GM12878 (cell line): Measurements from ENCODE around the gene OXER1. TPM values are rescaled to one million over a fixed set of nuclear protein-coding genes. Genes with fewer than 3 reads are reported as not detected.
A peak's percentile ranks its signal among the peaks of the same experiment; 100 is the strongest.

Experiments
- ATAC-seq: fragments of 200-7000 bp; cut with Tn5 transposase; 3 replicates; pipeline ENCODE4 v1.9.1; 2020; ENCODE audit warnings: mild to moderate bottlenecking, moderate library complexity
- BruUV-seq: library from RNA; stranded (reverse); fragments of 400-500 nt; replicated peaks from 2 replicates; lab custom pipeline; 2021; lab: Mats Ljungman, UMichigan
- CTCF ChIA-PET: fragments of 300-600 bp; sonication (Branson Sonifier 250); formaldehyde crosslinking; extraction: SDS; loops from one replicate; lab custom pipeline; 2021; ENCODE audit warnings: inconsistent platforms; lab: Yijun Ruan, JAX
- POLR2A ChIA-PET: fragments of 350-600 bp; formaldehyde crosslinking; extraction: SDS; loops from one replicate; lab custom pipeline; 2021; ENCODE audit warnings: inconsistent platforms; lab: Charles Lee
- RAD21 ChIA-PET: fragments of 300-600 bp; sonication (Branson Sonifier 250); formaldehyde crosslinking; loops from one replicate; lab custom pipeline; 2023; ENCODE audit warnings: antibody characterized with exemption; ENCODE audit not compliant: unreplicated experiment; lab: Charles Lee
- SMC1A ChIA-PET: fragments of 300-600 bp; sonication (Branson Sonifier 250); formaldehyde crosslinking; loops from one replicate; lab custom pipeline; 2023; ENCODE audit not compliant: unreplicated experiment, uncharacterized antibody; lab: Charles Lee
- DNase-seq: peaks from one replicate; pipeline ENCODE4 v3.0.0-alpha.2; 2011; ENCODE audit warnings: low read depth, low spot score
- FAIRE-seq: peaks from 3 replicates; lab custom pipeline; 2011; peaks lifted over from hg19 to GRCh38; lab: Jason Lieb, UNC
- H2AFZ ChIP-seq: 2 replicates; pipeline ENCODE4 v1.6.0; 2011; ENCODE audit warnings: low read depth, low read length, control low read depth; ENCODE audit not compliant: control insufficient read depth
- H3K27ac ChIP-seq: 2 replicates; pipeline ENCODE4 v1.5.1; 2011; ENCODE audit warnings: control low read depth; ENCODE audit not compliant: control insufficient read depth, insufficient read depth
- H3K27me3 ChIP-seq, 2 experiments: replicated peaks in 1 of 2; 2 replicates each; pipeline versions ENCODE4 v1.6.0 to v1.6.1; 2011; ENCODE audit warnings: low read length in 1 of 2; ENCODE audit not compliant: control insufficient read depth in 2 of 2, insufficient read depth in 2 of 2
- H3K36me3 ChIP-seq, 2 experiments: 2 replicates each; pipeline ENCODE4 v1.5.1; 2011; ENCODE audit warnings: low read length in 1 of 2; ENCODE audit not compliant: control insufficient read depth in 2 of 2, insufficient read depth in 2 of 2
- H3K4me1 ChIP-seq: 2 replicates; pipeline ENCODE4 v1.6.1; 2011; ENCODE audit warnings: mild to moderate bottlenecking, low read length, moderate library complexity, mixed read lengths; ENCODE audit not compliant: control insufficient read depth, insufficient read depth
- H3K4me2 ChIP-seq: 2 replicates; pipeline ENCODE4 v1.6.0; 2011; ENCODE audit warnings: control low read depth; ENCODE audit not compliant: control insufficient read depth, insufficient read depth
- H3K4me3 ChIP-seq: fragments of 200-600 bp; sonication (generic); 2 replicates; pipeline ENCODE4 v1.5.1; 2016
- H3K79me2 ChIP-seq: 2 replicates; pipeline ENCODE4 v1.6.0; 2011; ENCODE audit warnings: low read length; ENCODE audit not compliant: control insufficient read depth, insufficient read depth
- H3K9ac ChIP-seq: 2 replicates; pipeline ENCODE4 v1.8.0; 2011; ENCODE audit warnings: low read length, control low read depth, mixed read lengths; ENCODE audit not compliant: control insufficient read depth, insufficient read depth
- H3K9me3 ChIP-seq: replicated peaks from 3 replicates; pipeline ENCODE4 v1.5.1; 2011; ENCODE audit warnings: mild to moderate bottlenecking, low read length; ENCODE audit not compliant: control insufficient read depth, insufficient read depth
- H4K20me1 ChIP-seq: 2 replicates; pipeline ENCODE4 v1.6.0; 2011; ENCODE audit not compliant: control insufficient read depth, insufficient read depth
- BACH1 ChIP-seq: fragments of 450-650 bp; IDR thresholded peaks from 2 replicates; pipeline ENCODE4 v1.6.1; 2017; ENCODE audit warnings: mild to moderate bottlenecking, borderline replicate concordance
- IKZF1 ChIP-seq: fragments of 450-650 bp; conservative IDR thresholded peaks from 2 replicates; pipeline ENCODE4 v1.6.1; 2017; ENCODE audit warnings: antibody characterized with exemption, mild to moderate bottlenecking
- IKZF2 ChIP-seq, 2 experiments: fragments of 450-650 bp; IDR thresholded peaks; 2 replicates each; pipeline ENCODE4 v1.6.1; 2017; ENCODE audit warnings: mild to moderate bottlenecking in 2 of 2, moderate library complexity in 2 of 2
- SPI1 ChIP-seq: IDR thresholded peaks from 2 replicates; pipeline ENCODE4 v1.6.1; 2011; ENCODE audit warnings: low read depth, mild to moderate bottlenecking, low read length, moderate library complexity, borderline replicate concordance; ENCODE audit not compliant: insufficient read depth
- WGBS: methylation state at CpG from one replicate; pipeline ENCODE4 v1.1.6; 2016; ENCODE audit warnings: low lambda C conversion rate; ENCODE audit not compliant: insufficient replicate concordance, insufficient coverage; ENCODE audit errors: missing lambda C conversion rate; 5-methylcytosine and 5-hydroxymethylcytosine counted together
- in situ Hi-C: fragments of 300-500 bp; cut with MboI; formaldehyde crosslinking; loops from 9 replicates; pipeline ENCODE4 v1.14.3; 2018; ENCODE audit warnings: mixed read lengths
- intact Hi-C: fragments of 100-400 bp; cut with micrococcal nuclease; formaldehyde crosslinking; loops from one replicate; pipeline ENCODE4 v1.14.2; 2022; ENCODE audit not compliant: unreplicated experiment
- polyA plus RNA-seq, 11 experiments: library from polyadenylated mRNA; depleted of rRNA in 4 of 11; unstranded in 6 of 11; stranded (reverse) in 5 of 11; fragments of >200 nt; fragmentation: Nextera tagmentation in 4 of 11; fragmentation: Illumina TruSeq in 1 of 11; extraction: Ambion mirVana in 4 of 11; extraction: Trizol in 1 of 11; gene quantifications; 1 replicate in 1 of 11; 2 replicates in 10 of 11; pipeline versions ENCODE4 v1.2.1 to v1.2.3, GENCODE V29; 2011 to 2016; ENCODE audit warnings: inconsistent platforms in 2 of 11, missing spikeins in 2 of 11, low read depth in 1 of 11
- total RNA-seq, 4 experiments: library from RNA; depleted of rRNA in 3 of 4; stranded (reverse); fragments of >200 nt in 3 of 4; fragmentation: Illumina TruSeq in 1 of 4; extraction: Trizol in 1 of 4; gene quantifications; 2 replicates each; pipeline versions ENCODE4 v1.2.1 to v1.2.3, GENCODE V29; 2013 to 2021
- TF ChIP-seq, protein P1 (sequence below), 3 experiments: IDR thresholded peaks in 2 of 3; conservative IDR thresholded peaks in 1 of 3; 2 replicates each; pipeline ENCODE4 v1.5.1; 2011; ENCODE audit warnings: low read depth in 3 of 3, low read length in 3 of 3, mild to moderate bottlenecking in 3 of 3, control low read depth in 2 of 3, moderate library complexity in 2 of 3, inconsistent platforms in 1 of 3, mixed read lengths in 1 of 3; ENCODE audit not compliant: control insufficient read depth in 2 of 3, insufficient read depth in 1 of 3; ENCODE audit errors: extremely low read depth in 1 of 3

The OXER1 gene
- total and polyA plus RNA-seq, 10 of the 15 experiments (the other 5 are each of a cell fraction or from before 2014, with no cell fraction given) = 0.11 to 8.6 (median 3.3) TPM

DNA sequence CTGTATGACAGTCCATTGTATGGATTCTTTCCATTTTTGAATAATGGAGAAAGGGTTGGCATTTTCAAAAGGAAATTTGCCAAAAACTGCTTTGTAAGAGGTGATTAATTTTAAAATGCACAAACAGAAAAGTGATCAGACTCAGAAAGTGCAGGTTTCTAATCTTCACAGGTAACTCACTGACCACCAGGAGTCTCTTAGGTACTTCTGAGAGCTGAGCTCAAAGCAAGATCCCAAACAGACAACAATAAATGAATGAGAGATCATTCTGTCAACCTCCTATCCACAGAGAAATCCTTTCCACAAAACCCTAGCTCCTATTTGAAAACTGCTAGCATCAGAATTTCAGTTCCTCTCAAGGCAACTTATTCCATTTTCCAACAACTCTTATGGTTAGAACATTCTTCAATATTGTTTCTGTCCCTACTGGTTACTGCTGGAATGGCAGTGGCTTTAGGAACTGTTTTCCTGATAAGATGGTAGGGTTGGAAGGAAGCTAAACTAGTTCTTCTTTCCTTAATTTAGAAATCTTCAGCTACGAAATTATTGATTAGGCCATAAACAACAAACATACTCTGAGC, 49.1 kb upstream of the OXER1 start:
- SMC1A ChIA-PET = interaction anchor here (0.7 to 2.4 kb wide), 4 partner anchors 9 to 116 kb away, joined by 3 to 10 read pairs (median 3); no protein-coding TSS in a partner anchor

More for the DNA sequence above, 49.1 kb upstream of the OXER1 start:
- peak; percentile 23; the same call in 1 of the 2 replicates for TF ChIP-seq IKZF1
- TF ChIP-seq BACH1 = no peak
- peak; percentile 36; the same call in 1 of the 2 replicates for TF ChIP-seq SPI1
- TF ChIP-seq, protein P1, sequence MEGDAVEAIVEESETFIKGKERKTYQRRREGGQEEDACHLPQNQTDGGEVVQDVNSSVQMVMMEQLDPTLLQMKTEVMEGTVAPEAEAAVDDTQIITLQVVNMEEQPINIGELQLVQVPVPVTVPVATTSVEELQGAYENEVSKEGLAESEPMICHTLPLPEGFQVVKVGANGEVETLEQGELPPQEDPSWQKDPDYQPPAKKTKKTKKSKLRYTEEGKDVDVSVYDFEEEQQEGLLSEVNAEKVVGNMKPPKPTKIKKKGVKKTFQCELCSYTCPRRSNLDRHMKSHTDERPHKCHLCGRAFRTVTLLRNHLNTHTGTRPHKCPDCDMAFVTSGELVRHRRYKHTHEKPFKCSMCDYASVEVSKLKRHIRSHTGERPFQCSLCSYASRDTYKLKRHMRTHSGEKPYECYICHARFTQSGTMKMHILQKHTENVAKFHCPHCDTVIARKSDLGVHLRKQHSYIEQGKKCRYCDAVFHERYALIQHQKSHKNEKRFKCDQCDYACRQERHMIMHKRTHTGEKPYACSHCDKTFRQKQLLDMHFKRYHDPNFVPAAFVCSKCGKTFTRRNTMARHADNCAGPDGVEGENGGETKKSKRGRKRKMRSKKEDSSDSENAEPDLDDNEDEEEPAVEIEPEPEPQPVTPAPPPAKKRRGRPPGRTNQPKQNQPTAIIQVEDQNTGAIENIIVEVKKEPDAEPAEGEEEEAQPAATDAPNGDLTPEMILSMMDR (IDR thresholded peaks at IDR 0.05 in 2 of 3, conservative IDR thresholded peaks at IDR 0.05 in 1 of 3; ENCODE audit: control insufficient read depth in 2 of 3, extremely low read depth in 1 of 3, insufficient read depth in 1 of 3, low read depth in 3 of 3, low read length in 3 of 3) = peak; percentile 1 to 48 (median 30); a peak in 3 of 6 replicates
- peak in 1 of 2 experiments; percentile 41; a peak in 2 of 4 replicates for TF ChIP-seq IKZF2 (IDR thresholded peaks at IDR 0.05)
- TF ChIP-seq, all 136 proteins: peak for 4
- DNase-seq = no peak
- FAIRE-seq = peak; percentile 23
- no peak overlapping the region for H2AFZ ChIP-seq
- RAD21 ChIA-PET = interaction anchor here (0.7 kb wide), 1 partner anchor 783 kb away, joined by 3 read pairs; the partner anchor contains the start of gene THADA
- no peaks in the 10 kb centered on the region; the same call in 2 of the 3 replicates for H3K9me3 ChIP-seq
- no peaks in the 10 kb centered on the region for H3K27me3 ChIP-seq
- intact Hi-C loops = loop anchor here (5.0 kb wide), 1 partner anchor 414 kb away; the partner anchor contains the start of gene ZFP36L2
- POLR2A ChIA-PET = interaction anchor here (0.6 to 0.9 kb wide), 5 partner anchors 16 to 783 kb away, joined by 3 to 5 read pairs (median 4); partner anchors contain the start of gene THADA
- H3K9ac ChIP-seq = no peak overlapping the region
- no peaks in the 10 kb centered on the region for H3K79me2 ChIP-seq
- no peak overlapping the region for H3K4me2 ChIP-seq
- no TSS peak for BruUV-seq
- ATAC-seq = no peak
- H3K36me3 ChIP-seq = no peaks in the 10 kb centered on the region
- peaks cover 9% of the 10 kb centered on the region for H3K4me1 ChIP-seq
- H3K27ac ChIP-seq = no peak overlapping the region
- no peak overlapping the region for H3K4me3 ChIP-seq
- CTCF ChIA-PET = interaction anchor here (0.9 to 6.1 kb wide), 6 partner anchors 11 to 764 kb away, joined by 3 to 69 read pairs (median 4); partner anchors contain the start of gene HAAO
- 100% methylated on average over 1 of the region's 1 CpG for WGBS
- in situ Hi-C loops = no loop called here
- no peaks in the 10 kb centered on the region for H4K20me1 ChIP-seq
